Measurements from ENCODE around the gene PRKD1. TPM values are rescaled to one million over a fixed set of nuclear protein-coding genes. Genes with fewer than 3 reads are reported as not detected.
A peak's percentile ranks its signal among the peaks of the same experiment; 100 is the strongest.

PRKD1 gene
- total and polyA plus RNA-seq, 7 donors, result 0.65 to 2.5 (median 1.5) TPM

- H3K27me3 ChIP-seq (ENCODE audit: insufficient read depth in 3 of 3, low read length in 2 of 3), result no peaks in the 10 kb centered on the region
- intact Hi-C loops (cut with DNase I), result no loop called here
Measured at GRCh38 chr14:29643433-29644211, 284.0 kb downstream of the PRKD1 start.

GRCh38 chr14:29637411-29637810, 290.2 kb downstream of the PRKD1 start:
- no peaks in the 10 kb centered on the region for H3K27me3 ChIP-seq (ENCODE audit: insufficient read depth in 3 of 3, low read length in 2 of 3)
- WGBS, 3 donors, result 2 to 9% (median 3%) methylated on average over 2 of the region's 2 CpGs
- ATAC-seq (peak in 1 of 4 donors; percentile 35), DNase-seq (no peak)
- H3K4me1 ChIP-seq, result no peaks in the 10 kb centered on the region
- H3K27ac ChIP-seq, result no peak overlapping the region
- H3K36me3 ChIP-seq (ENCODE audit: insufficient read depth in 1 of 2, low read depth in 1 of 2), result no peaks in the 10 kb centered on the region
- H3K4me3 ChIP-seq, result no peak overlapping the region
- intact Hi-C loops (cut with DNase I), result no loop called here
- no peaks in the 10 kb centered on the region for H3K9me3 ChIP-seq
- TF ChIP-seq CTCF (IDR thresholded peaks at IDR 0.05), result no peak

More at GRCh38 chr14:29643433-29644211, 284.0 kb downstream of the PRKD1 start:
- Histone ChIP-seq H3K36me3 (ENCODE audit: insufficient read depth in 1 of 2, low read depth in 1 of 2) (no peaks in the 10 kb centered on the region), H3K9me3 (peaks cover 5% of the 10 kb centered on the region), H3K4me3 (no peak overlapping the region), H3K27ac (no peak overlapping the region), H3K4me1 (no peaks in the 10 kb centered on the region)
- ATAC-seq (no peak), DNase-seq (no peak)
- no peak for TF ChIP-seq CTCF (IDR thresholded peaks at IDR 0.05)
- 84 to 87% (median 85%) methylated on average over 5 of the region's 5 CpGs for WGBS, 3 donors

- ATAC-seq, result no peak
- no peak overlapping the region for H3K27ac ChIP-seq
- no peaks in the 10 kb centered on the region for H3K4me1 ChIP-seq
- no peak overlapping the region for H3K4me3 ChIP-seq
- intact Hi-C loops (cut with DNase I), result no loop called here
- no peaks in the 10 kb centered on the region for H3K36me3 ChIP-seq (ENCODE audit: insufficient read depth in 1 of 2, low read depth in 1 of 2)
- H3K9me3 ChIP-seq, result no peaks in the 10 kb centered on the region
- TF ChIP-seq CTCF (IDR thresholded peaks at IDR 0.05), result no peak
- 56 to 70% (median 63%) methylated on average over 3 of the region's 3 CpGs for WGBS, 3 donors
- no peaks in the 10 kb centered on the region for H3K27me3 ChIP-seq (ENCODE audit: insufficient read depth in 3 of 3, low read length in 2 of 3)
- DNase-seq, result no peak
Measured at GRCh38 chr14:29636870-29637269, 290.8 kb downstream of the PRKD1 start.

GRCh38 chr14:29630566-29631160, 297.0 kb downstream of the PRKD1 start:
- Histone ChIP-seq H3K27me3 (ENCODE audit: insufficient read depth in 3 of 3, low read length in 2 of 3) (no peaks in the 10 kb centered on the region), H3K4me1 (no peaks in the 10 kb centered on the region), H3K27ac (no peak overlapping the region), H3K36me3 (ENCODE audit: insufficient read depth in 1 of 2, low read depth in 1 of 2) (no peaks in the 10 kb centered on the region), H3K4me3 (no peak overlapping the region), H3K9me3 (no peaks in the 10 kb centered on the region)
- no peak for TF ChIP-seq CTCF (IDR thresholded peaks at IDR 0.05)
- ATAC-seq (no peak), DNase-seq (no peak)
- intact Hi-C loops (cut with DNase I), result no loop called here
- WGBS, 3 donors, result 73 to 91% (median 82%) methylated on average over 5 of the region's 5 CpGs
